ENCODE data around the gene SEC14L6.
"Not testable (repeated sequence)": the region's sequence is repeated elsewhere in the genome, so short reads cannot be mapped to it uniquely, and the experiment has no call there.

Gene SEC14L6

GRCh38 chr22:30547188-30547587 is 647 bp upstream of the SEC14L6 start:
- TF ChIP-seq, protein P1, sequence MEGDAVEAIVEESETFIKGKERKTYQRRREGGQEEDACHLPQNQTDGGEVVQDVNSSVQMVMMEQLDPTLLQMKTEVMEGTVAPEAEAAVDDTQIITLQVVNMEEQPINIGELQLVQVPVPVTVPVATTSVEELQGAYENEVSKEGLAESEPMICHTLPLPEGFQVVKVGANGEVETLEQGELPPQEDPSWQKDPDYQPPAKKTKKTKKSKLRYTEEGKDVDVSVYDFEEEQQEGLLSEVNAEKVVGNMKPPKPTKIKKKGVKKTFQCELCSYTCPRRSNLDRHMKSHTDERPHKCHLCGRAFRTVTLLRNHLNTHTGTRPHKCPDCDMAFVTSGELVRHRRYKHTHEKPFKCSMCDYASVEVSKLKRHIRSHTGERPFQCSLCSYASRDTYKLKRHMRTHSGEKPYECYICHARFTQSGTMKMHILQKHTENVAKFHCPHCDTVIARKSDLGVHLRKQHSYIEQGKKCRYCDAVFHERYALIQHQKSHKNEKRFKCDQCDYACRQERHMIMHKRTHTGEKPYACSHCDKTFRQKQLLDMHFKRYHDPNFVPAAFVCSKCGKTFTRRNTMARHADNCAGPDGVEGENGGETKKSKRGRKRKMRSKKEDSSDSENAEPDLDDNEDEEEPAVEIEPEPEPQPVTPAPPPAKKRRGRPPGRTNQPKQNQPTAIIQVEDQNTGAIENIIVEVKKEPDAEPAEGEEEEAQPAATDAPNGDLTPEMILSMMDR (IDR thresholded peaks at IDR 0.05; ENCODE audit: low read length, missing control alignments) = no peak
- no peak overlapping the region for H3K4me3 ChIP-seq (replicated peaks; ENCODE audit: low read depth, low read length)
- no peak for DNase-seq (ENCODE audit: low read depth)

- no peak overlapping the region for H3K4me3 ChIP-seq (replicated peaks; ENCODE audit: low read depth, low read length)
- no peak for DNase-seq (ENCODE audit: low read depth)
- TF ChIP-seq, protein P1 (IDR thresholded peaks at IDR 0.05; ENCODE audit: low read length, missing control alignments) = no peak
Observed at GRCh38 chr22:30542811-30543188, 3.7 kb downstream of the SEC14L6 start.

DNA sequence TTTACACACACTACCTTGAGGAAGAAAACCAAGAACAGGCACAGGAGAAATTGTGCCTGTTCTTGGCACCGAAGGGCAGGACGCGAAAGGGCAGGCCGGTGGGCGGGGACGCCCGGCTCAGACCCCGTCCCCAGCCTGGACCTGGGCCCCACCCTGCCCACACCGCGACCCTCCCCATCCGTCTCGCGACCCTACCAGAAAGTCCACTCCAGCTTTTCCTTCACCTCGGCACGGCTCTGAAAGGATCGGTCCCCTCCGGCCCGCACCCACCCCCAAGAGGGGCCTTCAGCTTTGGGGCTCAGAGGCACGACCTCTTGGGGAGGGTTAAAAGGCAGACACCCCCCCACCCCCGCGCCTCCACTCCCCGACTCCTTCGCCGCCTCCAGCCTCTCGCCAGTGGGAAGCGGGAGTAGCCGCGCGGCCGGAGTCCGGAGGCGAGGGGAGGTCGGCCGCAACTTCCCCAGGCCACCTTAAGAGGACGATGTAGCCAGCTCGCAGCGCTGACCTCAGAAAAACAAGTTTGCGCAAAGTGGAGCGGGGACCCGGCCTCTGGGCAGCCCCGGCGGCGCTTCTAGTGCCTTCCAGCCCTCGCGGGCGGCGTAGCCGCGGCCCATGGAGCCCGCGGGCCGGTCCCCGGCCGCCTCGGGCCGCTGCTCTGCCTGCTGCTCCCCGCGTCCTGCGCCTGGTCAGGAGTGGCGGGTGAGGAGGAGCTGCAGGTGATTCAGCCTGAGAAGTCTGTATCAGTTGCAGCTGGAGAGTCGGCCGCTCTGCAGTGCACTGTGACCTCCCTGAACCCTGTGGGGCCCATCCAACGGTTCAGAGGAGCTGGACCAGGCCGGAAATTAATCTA is 4.4 kb downstream of the SEC14L6 start:
- TF ChIP-seq, protein P1 (IDR thresholded peaks at IDR 0.05; ENCODE audit: low read length, missing control alignments) = no peak
- peak; percentile 13 for DNase-seq (ENCODE audit: low read depth)
- peak overlapping the region; percentile 25 for H3K4me3 ChIP-seq (replicated peaks; ENCODE audit: low read depth, low read length)

DNA sequence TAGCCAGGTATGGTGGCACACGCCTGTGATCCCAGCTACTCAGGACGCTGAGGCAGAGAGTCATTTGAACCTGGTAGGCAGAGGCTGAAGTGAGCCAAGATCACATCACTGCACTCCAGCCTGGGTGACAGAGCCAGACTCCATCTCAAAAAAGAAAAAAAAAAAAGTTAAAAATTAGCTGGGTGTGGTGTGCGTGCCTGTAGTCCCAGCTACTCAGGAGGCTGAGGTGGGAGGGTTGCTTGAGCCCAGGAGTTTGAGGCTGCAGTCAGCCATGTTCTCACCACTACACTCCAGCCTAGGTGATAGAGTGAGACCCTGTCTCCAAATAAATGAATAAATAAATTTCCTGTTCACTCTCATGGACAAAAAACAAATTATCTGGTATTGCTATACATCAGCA is 5.0 kb downstream of the SEC14L6 start:
- not testable (repeated sequence) for DNase-seq (ENCODE audit: low read depth); H3K4me3 ChIP-seq (replicated peaks; ENCODE audit: low read depth, low read length)

- DNase-seq (ENCODE audit: low read depth) = no peak
- TF ChIP-seq, protein P1 (IDR thresholded peaks at IDR 0.05; ENCODE audit: low read length, missing control alignments) = no peak
- no peak overlapping the region for H3K4me3 ChIP-seq (replicated peaks; ENCODE audit: low read depth, low read length)
Observed at GRCh38 chr22:30539368-30539767, 7.2 kb downstream of the SEC14L6 start.

DNA sequence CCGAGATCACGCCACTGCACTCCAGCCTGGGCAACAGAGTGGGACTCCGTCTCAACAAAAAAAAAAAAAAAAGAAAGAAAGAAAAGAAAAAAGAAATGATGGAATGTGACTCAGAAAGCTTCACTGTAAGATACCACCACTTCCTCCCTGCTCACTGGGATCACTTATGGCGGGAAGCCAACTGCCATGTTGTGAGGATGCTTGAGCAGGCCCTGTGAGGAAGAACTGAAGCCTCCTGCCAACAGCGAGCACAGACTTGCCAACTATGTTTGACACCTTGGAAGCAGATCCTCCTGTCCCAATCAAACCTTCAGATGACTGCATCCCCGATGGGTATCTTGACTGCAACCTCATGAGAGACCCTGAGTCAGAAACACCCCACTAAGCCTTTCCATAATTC is 8.3 kb downstream of the SEC14L6 start:
- peak; percentile 38 for DNase-seq (ENCODE audit: low read depth)
- TF ChIP-seq, protein P1 (IDR thresholded peaks at IDR 0.05; ENCODE audit: low read length, missing control alignments) = no peak
- no peak overlapping the region for H3K4me3 ChIP-seq (replicated peaks; ENCODE audit: low read depth, low read length)

DNA sequence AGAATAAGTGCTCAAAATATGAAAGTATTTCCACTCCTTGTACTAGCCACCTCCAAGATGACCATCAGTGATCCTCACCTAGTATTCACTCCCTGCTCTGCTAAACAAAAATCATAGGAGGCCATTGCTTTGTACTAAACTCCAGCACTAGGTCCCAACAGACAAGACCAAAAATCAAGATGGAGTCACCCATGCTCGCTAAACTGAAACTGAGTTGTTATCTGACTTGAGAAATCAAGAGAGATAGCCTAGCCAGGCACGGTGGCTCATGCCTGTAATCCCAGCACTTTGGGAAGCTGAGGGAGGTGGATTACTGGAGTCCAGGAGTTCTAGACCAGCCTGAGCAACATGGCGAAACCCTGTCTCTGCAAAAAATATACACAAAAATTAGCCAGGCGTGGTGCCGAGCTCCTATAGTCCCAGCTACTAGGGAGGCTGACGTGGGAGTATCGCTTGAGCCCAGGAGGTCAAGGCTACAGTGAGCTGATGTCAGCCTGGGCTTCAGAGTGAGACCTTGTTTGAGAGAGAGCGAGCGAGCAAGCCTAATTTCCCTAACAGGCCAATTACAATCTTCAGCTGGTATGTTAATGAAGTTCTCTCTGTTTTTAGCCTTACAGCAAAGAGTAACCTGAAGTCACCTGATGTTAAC is 9.3 kb downstream of the SEC14L6 start:
- H3K4me3 ChIP-seq (replicated peaks; ENCODE audit: low read depth, low read length) = no peak overlapping the region
- no peak for DNase-seq (ENCODE audit: low read depth)
- TF ChIP-seq, protein P1 (IDR thresholded peaks at IDR 0.05; ENCODE audit: low read length, missing control alignments) = no peak

Data from fibroblast of pulmonary artery (primary cell).